Nephron (organoid): Measurements from ENCODE around the gene PAX8.
A peak's percentile ranks its signal among the peaks of the same experiment; 100 is the strongest.

Experiments
- H3K27ac Mint-ChIP-seq, 3 experiments: 2 replicates each; pipeline ENCODE4 v1.8.0; 2020; ENCODE audit warnings: mixed read lengths in 3 of 3, mild to moderate bottlenecking in 2 of 3, moderate library complexity in 1 of 3
- H3K27me3 Mint-ChIP-seq: 2 replicates; pipeline ENCODE4 v1.8.0; 2021; ENCODE audit warnings: low read depth, mild to moderate bottlenecking, moderate library complexity, mixed read lengths
- H3K36me3 Mint-ChIP-seq: 2 replicates; pipeline ENCODE4 v1.8.0; 2020; ENCODE audit warnings: low read depth, mixed read lengths
- H3K4me1 Mint-ChIP-seq: 2 replicates; pipeline ENCODE4 v1.8.0; 2020; ENCODE audit warnings: mixed read lengths
- H3K4me3 Mint-ChIP-seq, 3 experiments: 2 replicates each; pipeline ENCODE4 v1.8.0; 2020; ENCODE audit warnings: mild to moderate bottlenecking in 3 of 3, mixed read lengths in 3 of 3, moderate library complexity in 2 of 3
- H3K9me3 Mint-ChIP-seq: 2 replicates; pipeline ENCODE4 v1.8.0; 2020; ENCODE audit warnings: mixed read lengths
- TF ChIP-seq, protein P1 (sequence below), 3 experiments: fragments of 200-600 bp; sonication (generic); IDR thresholded peaks; one replicate each; pipeline ENCODE4 v1.5.0; 2021; ENCODE audit warnings: antibody characterized with exemption in 3 of 3; ENCODE audit not compliant: unreplicated experiment in 3 of 3

Gene PAX8

DNA sequence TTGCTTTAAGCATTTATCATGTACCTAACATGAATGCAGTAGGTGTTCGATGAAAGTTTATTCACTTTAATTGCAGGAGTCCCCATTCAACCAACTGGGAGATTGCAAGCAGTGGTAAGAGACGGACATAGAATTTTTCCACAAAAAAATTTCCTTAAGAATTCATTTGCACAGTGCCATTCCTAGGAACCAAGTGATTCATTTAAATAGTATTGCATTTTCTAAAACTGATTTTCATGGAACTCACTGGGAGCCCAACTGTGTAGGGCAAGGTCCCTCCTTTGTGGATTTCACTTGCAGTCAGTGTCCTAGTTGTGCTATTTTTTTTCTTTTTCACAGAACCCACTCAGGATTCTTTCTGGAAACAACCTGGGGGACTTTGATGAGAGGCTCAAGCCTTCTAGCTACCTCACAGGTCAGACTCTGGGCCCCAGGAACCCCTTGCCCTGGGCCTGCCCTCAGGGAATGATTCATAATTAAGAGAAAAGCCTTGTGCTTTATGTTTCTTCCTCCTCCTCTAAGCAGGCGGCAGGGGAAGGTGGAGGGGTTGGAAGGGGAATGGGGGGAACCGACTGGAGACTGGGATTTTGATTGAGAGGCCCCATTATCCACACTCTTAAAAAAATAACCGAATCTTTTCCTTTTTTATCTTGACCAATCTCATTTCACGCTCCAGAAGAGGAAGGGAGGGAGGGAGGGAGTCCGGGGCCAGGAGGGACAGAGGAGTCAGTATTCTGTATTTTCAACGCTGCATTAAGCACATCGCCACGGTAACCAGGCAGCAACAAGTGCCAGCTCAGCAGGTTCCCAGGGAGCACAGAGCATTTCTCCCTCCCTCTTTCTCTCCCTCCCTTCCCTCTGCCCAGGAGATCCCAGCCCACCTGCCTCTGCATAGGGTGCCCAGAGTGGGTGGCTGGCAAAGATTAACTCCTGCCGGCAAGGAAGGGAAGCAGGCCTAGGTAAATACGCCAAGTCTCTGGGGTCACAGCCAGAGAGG, 53.2 kb downstream of the PAX8 start:
- TF ChIP-seq, protein P1, sequence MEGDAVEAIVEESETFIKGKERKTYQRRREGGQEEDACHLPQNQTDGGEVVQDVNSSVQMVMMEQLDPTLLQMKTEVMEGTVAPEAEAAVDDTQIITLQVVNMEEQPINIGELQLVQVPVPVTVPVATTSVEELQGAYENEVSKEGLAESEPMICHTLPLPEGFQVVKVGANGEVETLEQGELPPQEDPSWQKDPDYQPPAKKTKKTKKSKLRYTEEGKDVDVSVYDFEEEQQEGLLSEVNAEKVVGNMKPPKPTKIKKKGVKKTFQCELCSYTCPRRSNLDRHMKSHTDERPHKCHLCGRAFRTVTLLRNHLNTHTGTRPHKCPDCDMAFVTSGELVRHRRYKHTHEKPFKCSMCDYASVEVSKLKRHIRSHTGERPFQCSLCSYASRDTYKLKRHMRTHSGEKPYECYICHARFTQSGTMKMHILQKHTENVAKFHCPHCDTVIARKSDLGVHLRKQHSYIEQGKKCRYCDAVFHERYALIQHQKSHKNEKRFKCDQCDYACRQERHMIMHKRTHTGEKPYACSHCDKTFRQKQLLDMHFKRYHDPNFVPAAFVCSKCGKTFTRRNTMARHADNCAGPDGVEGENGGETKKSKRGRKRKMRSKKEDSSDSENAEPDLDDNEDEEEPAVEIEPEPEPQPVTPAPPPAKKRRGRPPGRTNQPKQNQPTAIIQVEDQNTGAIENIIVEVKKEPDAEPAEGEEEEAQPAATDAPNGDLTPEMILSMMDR (IDR thresholded peaks at IDR 0.05; ENCODE audit: unreplicated experiment in 3 of 3): no peak
- H3K27me3 Mint-ChIP-seq: no peaks in the 10 kb centered on the region
- H3K9me3 Mint-ChIP-seq: no peaks in the 10 kb centered on the region
- peaks cover 22% of the 10 kb centered on the region for H3K4me1 Mint-ChIP-seq
- peak overlapping the region in 2 of 3 experiments; percentile 68 to 92 for H3K27ac Mint-ChIP-seq
- peak overlapping the region in 2 of 3 experiments; percentile 14 to 32 for H3K4me3 Mint-ChIP-seq
- H3K36me3 Mint-ChIP-seq: peaks cover 11% of the 10 kb centered on the region

GRCh38 chr2:113224647-113225236, 54.0 kb downstream of the PAX8 start:
- Mint-ChIP-seq H3K9me3 (no peaks in the 10 kb centered on the region), H3K36me3 (peaks cover 8% of the 10 kb centered on the region), H3K27ac (peak overlapping the region in 2 of 3 experiments; percentile 68 to 92), H3K27me3 (no peaks in the 10 kb centered on the region), H3K4me1 (peaks cover 19% of the 10 kb centered on the region), H3K4me3 (no peak overlapping the region)
- TF ChIP-seq, protein P1 (IDR thresholded peaks at IDR 0.05; ENCODE audit: unreplicated experiment in 3 of 3): no peak

GRCh38 chr2:113223813-113224212, 54.9 kb downstream of the PAX8 start:
- TF ChIP-seq, protein P1 (IDR thresholded peaks at IDR 0.05; ENCODE audit: unreplicated experiment in 3 of 3): no peak
- Mint-ChIP-seq H3K27me3 (no peaks in the 10 kb centered on the region), H3K36me3 (peaks cover 8% of the 10 kb centered on the region), H3K27ac (no peak overlapping the region), H3K4me1 (peaks cover 19% of the 10 kb centered on the region), H3K9me3 (no peaks in the 10 kb centered on the region), H3K4me3 (no peak overlapping the region)

GRCh38 chr2:113221846-113222245, 56.9 kb downstream of the PAX8 start:
- Mint-ChIP-seq H3K9me3 (no peaks in the 10 kb centered on the region), H3K27me3 (peaks cover 4% of the 10 kb centered on the region), H3K36me3 (no peaks in the 10 kb centered on the region), H3K27ac (peak overlapping the region in 1 of 3 experiments; percentile 19), H3K4me3 (no peak overlapping the region), H3K4me1 (peaks cover 30% of the 10 kb centered on the region)
- TF ChIP-seq, protein P1 (IDR thresholded peaks at IDR 0.05; ENCODE audit: unreplicated experiment in 3 of 3): no peak

DNA sequence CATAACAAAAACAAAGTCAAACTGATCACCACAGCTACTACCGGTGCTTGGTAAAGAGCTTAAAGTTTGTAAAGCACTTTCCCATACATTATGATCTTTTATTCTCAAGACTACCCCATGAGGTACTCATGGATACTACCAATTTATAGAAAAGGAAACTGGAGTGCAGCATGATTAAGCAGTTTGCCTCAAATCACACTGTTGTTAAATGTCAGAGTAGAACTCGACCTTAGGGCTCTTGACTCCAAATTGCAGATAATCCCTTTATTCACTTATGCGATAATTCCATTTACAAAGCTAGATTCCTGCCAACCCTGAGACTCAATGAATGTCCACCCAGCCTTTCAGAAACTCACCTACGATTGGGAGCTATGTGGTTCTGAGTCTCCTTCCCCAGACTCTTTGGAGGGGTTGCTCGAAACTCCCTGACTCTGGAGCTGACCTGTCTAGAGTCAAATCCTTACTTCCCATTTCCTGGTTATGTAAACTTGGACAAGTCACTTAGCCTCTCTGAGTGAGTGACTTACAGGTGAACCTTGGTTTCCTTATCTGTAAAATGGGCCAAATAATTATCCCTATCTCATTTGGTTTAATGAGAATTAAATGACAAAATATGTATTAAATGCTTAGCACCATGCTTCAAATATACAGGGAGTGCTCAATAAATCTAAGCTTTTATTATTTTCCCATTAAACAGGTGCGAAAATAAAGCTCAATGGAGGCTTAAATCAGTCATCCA, 57.6 kb downstream of the PAX8 start:
- peak overlapping the region in 2 of 3 experiments; percentile 68 to 94 for H3K27ac Mint-ChIP-seq
- no peak overlapping the region for H3K4me3 Mint-ChIP-seq
- TF ChIP-seq, protein P1 (IDR thresholded peaks at IDR 0.05; ENCODE audit: unreplicated experiment in 3 of 3): no peak
- no peaks in the 10 kb centered on the region for H3K36me3 Mint-ChIP-seq
- H3K9me3 Mint-ChIP-seq: no peaks in the 10 kb centered on the region
- H3K4me1 Mint-ChIP-seq: peaks cover 35% of the 10 kb centered on the region
- H3K27me3 Mint-ChIP-seq: peaks cover 11% of the 10 kb centered on the region
